Stimulated activated CD4-positive, alpha-beta T cell treated with anti-CD3 and anti-CD28 coated beads, Interleukin-4, amount 100 ng/mL, for 4 hours (primary cell): ENCODE measurements around the gene KIFBP.
A peak's percentile ranks its signal among the peaks of the same experiment; 100 is the strongest.
"Not testable (repeated sequence)": the region's sequence is repeated elsewhere in the genome, so short reads cannot be mapped to it uniquely, and the experiment has no call there.

Experiments
- DNase-seq, 2 experiments: peaks; one replicate each; pipeline ENCODE4 v3.0.0-alpha.2; 2020

KIFBP gene

GRCh38 chr10:69005704-69006485 is 17.3 kb downstream of the KIFBP start:
- no peak for DNase-seq

GRCh38 chr10:69007260-69007659 is 18.7 kb downstream of the KIFBP start:
- no peak for DNase-seq

- DNase-seq = no peak
Observed at GRCh38 chr10:69009360-69009759, 20.8 kb downstream of the KIFBP start.

GRCh38 chr10:69010151-69010640 is 21.6 kb downstream of the KIFBP start:
- no peak for DNase-seq

GRCh38 chr10:69012778-69013177 is 24.2 kb downstream of the KIFBP start:
- not testable (repeated sequence) for DNase-seq

- DNase-seq = no peak
Observed at GRCh38 chr10:69014171-69014570, 25.6 kb downstream of the KIFBP start.

GRCh38 chr10:69018613-69019012 is 30.0 kb downstream of the KIFBP start:
- no peak for DNase-seq

- no peak for DNase-seq
Observed at GRCh38 chr10:69022611-69023010, 34.0 kb downstream of the KIFBP start.

GRCh38 chr10:69025370-69025896 is 36.8 kb downstream of the KIFBP start:
- no peak for DNase-seq

- DNase-seq = no peak
Observed at GRCh38 chr10:69033256-69033655, 44.7 kb downstream of the KIFBP start.

- DNase-seq = no peak
Observed at GRCh38 chr10:69037489-69037888, 48.9 kb downstream of the KIFBP start.

GRCh38 chr10:69040904-69041303 is 52.3 kb downstream of the KIFBP start:
- DNase-seq = not testable (repeated sequence)

- no peak for DNase-seq
Observed at GRCh38 chr10:69042417-69042816, 53.8 kb downstream of the KIFBP start.

GRCh38 chr10:69042838-69043237 is 54.2 kb downstream of the KIFBP start:
- no peak for DNase-seq

- peak in 1 of 2 experiments; percentile 9 for DNase-seq
Observed at GRCh38 chr10:69043931-69044531, 55.4 kb downstream of the KIFBP start.

- no peak for DNase-seq
Observed at GRCh38 chr10:69044546-69044945, 55.9 kb downstream of the KIFBP start.

GRCh38 chr10:69045441-69046300 is 57.1 kb downstream of the KIFBP start:
- DNase-seq = peak in 1 of 2 experiments; percentile 5

GRCh38 chr10:69047111-69047832 is 58.7 kb downstream of the KIFBP start:
- no peak for DNase-seq

GRCh38 chr10:69048103-69048502 is 59.5 kb downstream of the KIFBP start:
- peak in 1 of 2 experiments; percentile 15 for DNase-seq

- DNase-seq = no peak
Observed at GRCh38 chr10:69049566-69049961, 61.0 kb downstream of the KIFBP start.

- DNase-seq = no peak
Observed at GRCh38 chr10:69051303-69051702, 62.7 kb downstream of the KIFBP start.
